ENCODE data around the gene DAB2IP.

GRCh38 chr9:121717141-121717991 is 65.9 kb downstream of the DAB2IP start:
- TF ChIP-seq CTCF (IDR thresholded peaks at IDR 0.05), result no peak
- TF ChIP-seq POLR2A (IDR thresholded peaks at IDR 0.05), result no peak
